Omental fat pad (tissue), 4 donors: ENCODE results near the gene PRSS57. TPM values are rescaled to one million over a fixed set of nuclear protein-coding genes. Genes with fewer than 3 reads are reported as not detected.
A peak's percentile ranks its signal among the peaks of the same experiment; 100 is the strongest.
"Not testable (repeated sequence)": the region's sequence is repeated elsewhere in the genome, so short reads cannot be mapped to it uniquely, and the experiment has no call there.

Experiments
- ATAC-seq: fragments of 150-250 bp; one replicate; pipeline ENCODE4 v1.9.1; 2016; ENCODE audit warnings: mild to moderate bottlenecking, moderate library complexity; ENCODE audit not compliant: low FRiP score
- DNase-seq: peaks from one replicate; pipeline ENCODE4 v3.0.0-alpha.2; 2019; ENCODE audit warnings: low spot score
- total RNA-seq, 4 donors: library from RNA; depleted of rRNA; stranded (reverse); fragments of >200 nt; gene quantifications; one replicate each; pipeline ENCODE4 v1.1.0, GENCODE V29; 2016
- TF ChIP-seq, protein P1 (sequence below), 3 donors: fragments of 450-650 bp; IDR thresholded peaks; one replicate each; pipeline ENCODE4 v1.5.1; 2016 to 2017; ENCODE audit warnings: antibody characterized with exemption in 3 of 3, mild to moderate bottlenecking in 3 of 3, moderate library complexity in 2 of 3

Gene PRSS57
- total RNA-seq, 4 donors from 2014 or later: 0.95 TPM; not detected in 3

DNA sequence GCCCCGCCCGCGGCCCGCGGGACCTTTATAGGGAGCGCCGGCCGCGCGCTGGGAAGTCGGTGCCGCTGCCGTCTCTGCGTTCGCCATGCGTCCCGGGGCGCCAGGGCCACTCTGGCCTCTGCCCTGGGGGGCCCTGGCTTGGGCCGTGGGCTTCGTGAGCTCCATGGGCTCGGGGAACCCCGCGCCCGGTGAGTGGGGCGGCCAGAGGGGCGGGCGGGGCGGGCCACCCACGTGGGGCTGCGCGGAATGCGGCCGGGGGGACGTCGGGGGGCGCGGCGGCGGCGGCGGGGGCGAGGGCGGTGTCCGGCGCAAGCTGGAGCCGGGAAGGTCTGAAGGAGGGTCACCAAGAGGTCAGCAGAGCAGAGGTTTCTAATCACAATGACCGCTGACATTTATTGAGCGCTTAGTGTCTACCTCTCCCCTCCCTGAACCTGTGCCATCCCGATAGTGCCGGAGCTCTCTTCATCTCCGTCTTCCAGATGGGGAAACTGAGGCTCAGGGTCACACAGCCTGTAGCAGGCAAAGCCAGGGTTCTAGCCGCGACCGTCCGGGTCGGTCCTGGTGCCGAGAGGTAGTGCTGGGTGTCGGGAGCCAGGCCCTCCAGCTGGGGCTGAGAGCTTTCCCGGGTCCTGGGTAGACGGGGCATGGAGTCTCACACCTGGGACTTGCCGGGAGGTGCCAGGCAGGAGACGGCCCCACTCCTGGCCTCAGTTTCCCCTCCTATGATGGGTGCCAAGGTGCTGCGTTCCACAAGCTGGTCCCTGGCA, 18.7 kb downstream of the PRSS57 start, which contains the start of gene FSTL3:
Gene FSTL3, plus strand, starts transcription at position 54 of the 767 bp plus-strand sequence. Its CDS starts 32 bp downstream, at position 86.
- DNase-seq (no peak), ATAC-seq (no peak)
- TF ChIP-seq, protein P1, sequence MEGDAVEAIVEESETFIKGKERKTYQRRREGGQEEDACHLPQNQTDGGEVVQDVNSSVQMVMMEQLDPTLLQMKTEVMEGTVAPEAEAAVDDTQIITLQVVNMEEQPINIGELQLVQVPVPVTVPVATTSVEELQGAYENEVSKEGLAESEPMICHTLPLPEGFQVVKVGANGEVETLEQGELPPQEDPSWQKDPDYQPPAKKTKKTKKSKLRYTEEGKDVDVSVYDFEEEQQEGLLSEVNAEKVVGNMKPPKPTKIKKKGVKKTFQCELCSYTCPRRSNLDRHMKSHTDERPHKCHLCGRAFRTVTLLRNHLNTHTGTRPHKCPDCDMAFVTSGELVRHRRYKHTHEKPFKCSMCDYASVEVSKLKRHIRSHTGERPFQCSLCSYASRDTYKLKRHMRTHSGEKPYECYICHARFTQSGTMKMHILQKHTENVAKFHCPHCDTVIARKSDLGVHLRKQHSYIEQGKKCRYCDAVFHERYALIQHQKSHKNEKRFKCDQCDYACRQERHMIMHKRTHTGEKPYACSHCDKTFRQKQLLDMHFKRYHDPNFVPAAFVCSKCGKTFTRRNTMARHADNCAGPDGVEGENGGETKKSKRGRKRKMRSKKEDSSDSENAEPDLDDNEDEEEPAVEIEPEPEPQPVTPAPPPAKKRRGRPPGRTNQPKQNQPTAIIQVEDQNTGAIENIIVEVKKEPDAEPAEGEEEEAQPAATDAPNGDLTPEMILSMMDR (IDR thresholded peaks at IDR 0.05): no peak

DNA sequence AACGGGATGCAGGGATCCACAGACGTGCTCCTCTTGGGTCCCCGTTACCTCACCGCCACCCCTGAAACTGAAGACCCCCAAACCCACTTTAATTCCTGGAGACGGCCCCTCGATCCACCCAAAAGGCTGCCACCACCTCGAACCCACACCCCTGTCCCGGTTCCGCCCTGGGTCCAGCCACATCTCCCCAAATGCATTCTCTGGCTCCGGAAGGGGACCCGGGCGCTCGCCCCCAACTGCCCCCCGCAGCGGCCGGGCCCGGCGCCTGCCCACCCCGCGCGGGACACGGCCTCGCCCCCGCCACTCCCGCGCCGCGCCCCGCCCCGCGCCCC, 19.3 kb downstream of the PRSS57 start:
- DNase-seq (no peak), ATAC-seq (no peak)
- TF ChIP-seq, protein P1 (IDR thresholded peaks at IDR 0.05): no peak

DNA sequence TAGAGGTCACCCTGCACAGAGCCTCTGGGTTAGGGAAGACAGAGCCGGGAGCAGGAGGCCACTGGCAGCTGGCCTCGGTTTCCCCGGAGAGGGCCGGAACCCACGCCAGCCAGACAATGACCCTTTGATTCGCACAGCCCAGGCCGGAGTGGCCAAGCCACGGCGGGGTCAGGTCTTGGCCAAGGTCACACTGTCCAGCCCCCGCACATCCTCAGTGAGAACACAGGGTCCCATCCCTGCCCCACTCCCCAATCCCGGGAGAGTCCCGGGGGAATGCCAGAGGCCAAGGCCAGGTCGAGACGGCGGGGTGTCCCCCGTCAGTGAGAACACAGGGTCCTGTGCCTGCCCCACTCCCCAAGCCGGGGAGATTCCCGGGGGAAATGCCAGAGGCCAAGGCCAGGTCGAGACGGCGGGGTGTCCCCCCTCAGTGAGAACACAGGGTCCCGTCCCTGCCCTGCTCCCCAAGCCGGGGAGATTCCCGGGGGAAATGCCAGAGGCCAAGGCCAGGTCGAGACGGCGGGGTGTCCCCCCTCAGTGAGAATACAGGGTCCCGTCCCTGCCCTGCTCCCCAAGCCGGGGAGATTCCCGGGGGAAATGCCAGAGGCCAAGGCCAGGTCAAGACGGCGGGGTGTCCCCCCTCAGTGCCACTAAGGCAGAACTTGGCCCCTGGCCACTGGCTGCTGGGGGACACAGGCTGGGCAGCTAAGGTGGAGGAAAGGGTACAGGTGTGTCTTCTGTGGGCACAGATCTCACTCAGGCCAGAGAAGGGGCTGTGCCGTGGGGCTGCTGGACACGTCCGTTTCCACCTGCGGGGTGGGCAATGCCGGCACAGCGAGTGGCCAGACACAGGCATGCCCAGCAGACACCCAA, 20.7 kb downstream of the PRSS57 start:
- ATAC-seq (no peak), DNase-seq (no peak)
- TF ChIP-seq, protein P1 (IDR thresholded peaks at IDR 0.05): no peak

DNA sequence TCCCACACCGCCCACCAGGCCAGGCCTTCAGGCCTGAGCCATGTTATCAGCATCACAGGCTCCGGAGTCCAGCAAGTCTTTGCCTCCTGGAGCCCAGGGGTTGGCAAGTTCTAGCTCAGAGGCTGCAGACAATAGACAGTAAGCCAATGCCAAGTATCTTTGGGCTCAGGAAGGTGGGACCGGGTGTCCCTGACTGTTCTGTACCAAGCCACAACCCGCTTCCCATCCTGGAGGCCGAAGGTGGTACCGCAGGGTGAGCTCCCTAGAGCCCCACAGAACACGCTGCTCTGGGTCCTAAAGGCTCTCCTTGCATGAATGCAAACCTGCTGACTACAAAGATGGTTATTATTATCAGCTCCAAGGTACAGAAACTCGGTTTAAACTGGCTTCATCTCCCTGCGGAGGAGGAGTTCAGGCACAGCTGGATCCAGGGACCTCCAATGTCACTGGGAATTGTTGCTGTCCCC, 24.6 kb downstream of the PRSS57 start:
- TF ChIP-seq, protein P1 (IDR thresholded peaks at IDR 0.05): no peak
- no peak for DNase-seq

DNA sequence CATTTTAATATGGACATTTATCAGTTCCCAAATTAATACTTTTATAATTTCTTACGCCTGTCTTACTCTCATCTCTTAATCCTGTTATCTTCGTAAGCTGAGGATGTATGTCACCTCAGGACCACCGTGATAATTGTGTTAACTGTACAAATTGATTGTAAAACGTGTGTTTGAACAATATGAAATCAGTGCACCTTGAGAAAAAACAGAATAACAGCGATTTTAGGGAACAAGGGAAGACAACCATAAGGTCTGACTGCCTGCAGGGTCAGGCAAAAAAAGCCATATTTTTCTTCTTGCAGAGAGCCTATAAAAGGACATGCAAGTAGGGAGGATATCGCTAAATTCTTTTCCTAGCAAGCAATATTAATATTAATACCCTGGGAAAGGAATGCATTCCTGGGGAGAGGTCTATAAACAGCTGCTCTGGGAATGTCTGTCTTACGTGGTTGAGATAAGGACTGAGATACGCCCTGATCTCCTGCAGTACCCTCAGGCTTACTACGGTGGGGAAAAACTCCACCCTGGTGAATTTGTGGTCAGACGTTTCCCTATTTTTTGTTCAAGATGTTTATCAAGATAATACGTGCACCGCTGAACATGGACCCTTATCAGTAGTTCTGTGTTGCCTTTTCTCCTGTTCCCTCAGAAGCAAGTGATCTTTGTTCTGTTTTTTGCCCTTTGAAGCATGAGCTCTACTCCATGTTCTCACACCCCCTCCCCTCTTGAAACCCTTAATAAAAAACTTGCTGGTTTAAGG, 26.4 kb downstream of the PRSS57 start:
- not testable (repeated sequence) for ATAC-seq, DNase-seq

More for the DNA sequence above, 24.6 kb downstream of the PRSS57 start:
- no peak for ATAC-seq

DNA sequence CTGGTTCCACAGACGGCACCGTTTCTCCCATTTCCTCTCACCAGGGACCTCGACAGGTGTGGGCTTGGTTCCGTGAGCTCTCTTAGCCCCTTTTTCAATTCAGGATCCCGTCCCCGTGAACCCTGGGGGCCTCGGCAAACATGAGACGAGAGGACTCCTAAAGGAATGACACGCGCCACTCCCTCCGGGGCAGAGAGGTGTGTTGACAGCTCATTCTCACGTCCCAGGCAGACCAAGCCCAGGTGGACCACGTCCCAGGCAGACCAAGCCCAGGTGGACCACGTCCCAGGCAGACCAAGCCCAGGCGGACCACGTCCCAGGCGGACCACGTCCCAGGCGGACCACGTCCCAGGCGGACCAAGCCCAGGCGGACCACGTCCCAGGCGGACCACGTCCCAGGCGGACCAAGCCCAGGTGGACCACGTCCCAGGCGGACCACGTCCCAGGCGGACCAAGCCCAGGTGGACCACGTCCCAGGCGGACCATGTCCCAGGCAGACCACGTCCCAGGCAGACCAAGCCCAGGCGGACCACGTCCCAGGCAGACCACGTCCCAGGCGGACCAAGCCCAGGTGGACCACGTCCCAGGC, 28.2 kb downstream of the PRSS57 start:
- DNase-seq, ATAC-seq: not testable (repeated sequence)

DNA sequence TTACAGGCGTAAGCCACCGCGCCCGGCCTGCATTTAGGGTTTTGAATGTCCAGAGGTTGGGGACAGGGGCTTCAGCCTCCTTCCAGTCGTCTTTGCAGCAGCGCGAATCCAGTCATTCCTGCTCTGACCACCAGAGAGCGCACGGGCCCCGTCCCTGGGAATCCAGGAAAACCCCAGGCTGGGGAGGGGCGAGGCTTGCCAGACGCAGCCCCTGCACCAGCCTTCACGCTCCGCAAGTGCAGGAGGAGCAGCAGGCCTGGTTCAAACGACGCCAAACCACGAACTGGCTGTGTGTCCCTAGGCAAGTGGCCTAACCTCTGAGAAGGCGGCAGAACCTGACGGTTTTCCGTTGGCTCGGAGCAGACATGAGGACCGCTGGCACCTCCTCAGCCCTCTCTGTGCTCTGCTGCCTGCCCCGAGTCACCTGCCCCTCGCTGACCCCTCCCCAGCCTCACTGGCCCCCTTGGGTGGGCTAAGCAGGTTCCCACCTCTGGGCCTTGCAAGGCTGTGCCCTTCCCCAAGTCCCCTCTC, 30.3 kb downstream of the PRSS57 start:
- TF ChIP-seq, protein P1 (IDR thresholded peaks at IDR 0.05): peak in 2 of 3 donors; percentile 45 to 94
- peak; percentile 83 for DNase-seq
- peak; percentile 45 for ATAC-seq
